Measurements from ENCODE around the gene GFRA4. TPM values are rescaled to one million over a fixed set of nuclear protein-coding genes. Genes with fewer than 3 reads are reported as not detected.

The GFRA4 gene
- total RNA-seq, 1 experiment from 2014 or later, result not detected

DNA sequence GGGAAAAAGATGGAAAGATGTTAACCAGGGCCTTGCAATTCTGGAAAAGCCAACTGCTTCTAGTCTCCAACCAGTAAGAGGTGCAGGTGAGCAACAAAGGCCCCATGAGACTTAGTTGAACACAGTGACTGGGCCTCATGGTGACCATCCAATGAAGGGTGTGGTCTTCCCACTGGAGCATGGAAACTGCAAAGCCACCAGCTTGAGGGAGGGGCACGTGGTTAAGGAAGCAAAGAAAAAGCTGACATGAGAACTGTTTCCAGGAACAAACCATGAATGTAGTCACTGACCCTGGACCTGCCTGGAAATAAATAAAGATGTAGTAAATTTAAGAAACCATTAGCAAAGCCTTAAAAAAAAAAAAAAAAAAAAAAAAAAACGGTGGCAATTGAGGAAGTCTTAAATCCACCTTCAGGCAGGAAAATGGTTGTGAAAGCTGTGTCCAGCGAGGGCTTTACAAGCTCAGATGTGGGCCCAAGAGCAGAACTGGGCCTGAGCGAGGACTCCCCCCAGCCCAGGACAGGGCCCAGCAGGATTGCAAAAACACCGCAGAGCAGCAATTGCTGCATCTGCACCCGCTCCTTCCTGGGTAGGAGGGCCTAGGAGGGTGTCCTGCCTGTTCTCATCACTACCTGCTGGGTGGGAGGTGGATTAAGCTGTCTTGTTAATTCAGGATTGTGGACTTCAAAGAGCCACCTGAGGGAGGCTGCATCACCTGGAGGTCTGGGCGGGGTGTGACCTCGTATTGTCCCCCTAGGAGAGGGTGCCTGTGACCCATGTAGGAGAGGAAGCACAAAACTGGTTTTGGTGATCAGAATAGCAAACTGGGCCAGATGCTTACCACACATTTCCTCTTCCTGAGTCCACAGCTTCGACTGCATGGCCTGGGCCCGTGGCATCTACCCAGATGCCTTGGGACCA, 10.3 kb downstream of the GFRA4 start:
- no peak for ATAC-seq
- Histone ChIP-seq H3K27ac (ENCODE audit: low read depth, low read length) (no peak overlapping the region), H3K79me2 (ENCODE audit: insufficient read depth, low read length) (no peaks in the 10 kb centered on the region), H3K4me1 (ENCODE audit: control insufficient read depth in 1 of 2, insufficient read depth in 2 of 2, low read length in 2 of 2) (no peaks in the 10 kb centered on the region), H3K27me3 (ENCODE audit: insufficient read depth, low read length) (no peaks in the 10 kb centered on the region), H3K4me2 (ENCODE audit: low read length) (no peak overlapping the region), H3K9ac (ENCODE audit: low read length) (no peak overlapping the region), H2AFZ (ENCODE audit: low read depth, low read length, poor library complexity, severe bottlenecking) (no peak overlapping the region), H3K4me3 (replicated peaks in 1 of 2; ENCODE audit: low read depth in 1 of 2, low read length in 2 of 2) (no peak overlapping the region), H4K20me1 (ENCODE audit: insufficient read depth) (no peaks in the 10 kb centered on the region), H3K9me2 (ENCODE audit: insufficient read depth) (no peaks in the 10 kb centered on the region), H3K36me3 (ENCODE audit: control insufficient read depth in 1 of 2, insufficient read depth in 2 of 2, low read length in 2 of 2) (no peaks in the 10 kb centered on the region), H3K9me3 (ENCODE audit: control insufficient read depth in 1 of 2, insufficient read depth in 1 of 2, low read depth in 1 of 2, low read length in 2 of 2) (no peaks in the 10 kb centered on the region)
- CTCF ChIA-PET, result no interaction called here
- RAD21 ChIA-PET (ENCODE audit: low non-redundant PET in 1 of 2, low total read pairs in 2 of 2, uncharacterized antibody in 2 of 2, unreplicated experiment in 2 of 2), result no interaction called here
- intact Hi-C loops (cut with micrococcal nuclease), result no loop called here
- DNase-seq (ENCODE audit: low read depth, low spot score), result no peak
- TF ChIP-seq TCF7L2 (IDR thresholded peaks at IDR 0.05; ENCODE audit: borderline replicate concordance, extremely low read depth, insufficient read depth, insufficient read length) (no peak), POLR2A (IDR thresholded peaks at IDR 0.05; ENCODE audit: borderline replicate concordance, extremely low read depth, insufficient read depth, insufficient read length) (no peak), FOSL1 (IDR thresholded peaks at IDR 0.05; ENCODE audit: low read depth) (no peak), JUND (IDR thresholded peaks at IDR 0.05) (no peak), CBX3 (IDR thresholded peaks at IDR 0.05; ENCODE audit: low read depth) (no peak), EZH2phosphoT487 (IDR thresholded peaks at IDR 0.05; ENCODE audit: borderline replicate concordance) (no peak), RAD21 (IDR thresholded peaks at IDR 0.05; ENCODE audit: low read depth) (no peak), ZNF274 (IDR thresholded peaks at IDR 0.05; ENCODE audit: low read depth, low read length) (no peak), CEBPB (IDR thresholded peaks at IDR 0.05; ENCODE audit: low read depth) (no peak), EGR1 (IDR thresholded peaks at IDR 0.05; ENCODE audit: low read depth) (no peak), YY1 (IDR thresholded peaks at IDR 0.05; ENCODE audit: extremely low read depth, insufficient replicate concordance, low read depth, low read length) (no peak)
- TF ChIP-seq, protein P1, sequence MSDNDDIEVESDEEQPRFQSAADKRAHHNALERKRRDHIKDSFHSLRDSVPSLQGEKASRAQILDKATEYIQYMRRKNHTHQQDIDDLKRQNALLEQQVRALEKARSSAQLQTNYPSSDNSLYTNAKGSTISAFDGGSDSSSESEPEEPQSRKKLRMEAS (IDR thresholded peaks at IDR 0.05), result no peak
- TF ChIP-seq, protein P2, sequence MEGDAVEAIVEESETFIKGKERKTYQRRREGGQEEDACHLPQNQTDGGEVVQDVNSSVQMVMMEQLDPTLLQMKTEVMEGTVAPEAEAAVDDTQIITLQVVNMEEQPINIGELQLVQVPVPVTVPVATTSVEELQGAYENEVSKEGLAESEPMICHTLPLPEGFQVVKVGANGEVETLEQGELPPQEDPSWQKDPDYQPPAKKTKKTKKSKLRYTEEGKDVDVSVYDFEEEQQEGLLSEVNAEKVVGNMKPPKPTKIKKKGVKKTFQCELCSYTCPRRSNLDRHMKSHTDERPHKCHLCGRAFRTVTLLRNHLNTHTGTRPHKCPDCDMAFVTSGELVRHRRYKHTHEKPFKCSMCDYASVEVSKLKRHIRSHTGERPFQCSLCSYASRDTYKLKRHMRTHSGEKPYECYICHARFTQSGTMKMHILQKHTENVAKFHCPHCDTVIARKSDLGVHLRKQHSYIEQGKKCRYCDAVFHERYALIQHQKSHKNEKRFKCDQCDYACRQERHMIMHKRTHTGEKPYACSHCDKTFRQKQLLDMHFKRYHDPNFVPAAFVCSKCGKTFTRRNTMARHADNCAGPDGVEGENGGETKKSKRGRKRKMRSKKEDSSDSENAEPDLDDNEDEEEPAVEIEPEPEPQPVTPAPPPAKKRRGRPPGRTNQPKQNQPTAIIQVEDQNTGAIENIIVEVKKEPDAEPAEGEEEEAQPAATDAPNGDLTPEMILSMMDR (IDR thresholded peaks at IDR 0.05 in 2 of 3, conservative IDR thresholded peaks at IDR 0.05 in 1 of 3; ENCODE audit: borderline replicate concordance in 1 of 3, insufficient read depth in 1 of 3, low read depth in 2 of 3, low read length in 2 of 3), result no peak
- TF ChIP-seq, protein P3, sequence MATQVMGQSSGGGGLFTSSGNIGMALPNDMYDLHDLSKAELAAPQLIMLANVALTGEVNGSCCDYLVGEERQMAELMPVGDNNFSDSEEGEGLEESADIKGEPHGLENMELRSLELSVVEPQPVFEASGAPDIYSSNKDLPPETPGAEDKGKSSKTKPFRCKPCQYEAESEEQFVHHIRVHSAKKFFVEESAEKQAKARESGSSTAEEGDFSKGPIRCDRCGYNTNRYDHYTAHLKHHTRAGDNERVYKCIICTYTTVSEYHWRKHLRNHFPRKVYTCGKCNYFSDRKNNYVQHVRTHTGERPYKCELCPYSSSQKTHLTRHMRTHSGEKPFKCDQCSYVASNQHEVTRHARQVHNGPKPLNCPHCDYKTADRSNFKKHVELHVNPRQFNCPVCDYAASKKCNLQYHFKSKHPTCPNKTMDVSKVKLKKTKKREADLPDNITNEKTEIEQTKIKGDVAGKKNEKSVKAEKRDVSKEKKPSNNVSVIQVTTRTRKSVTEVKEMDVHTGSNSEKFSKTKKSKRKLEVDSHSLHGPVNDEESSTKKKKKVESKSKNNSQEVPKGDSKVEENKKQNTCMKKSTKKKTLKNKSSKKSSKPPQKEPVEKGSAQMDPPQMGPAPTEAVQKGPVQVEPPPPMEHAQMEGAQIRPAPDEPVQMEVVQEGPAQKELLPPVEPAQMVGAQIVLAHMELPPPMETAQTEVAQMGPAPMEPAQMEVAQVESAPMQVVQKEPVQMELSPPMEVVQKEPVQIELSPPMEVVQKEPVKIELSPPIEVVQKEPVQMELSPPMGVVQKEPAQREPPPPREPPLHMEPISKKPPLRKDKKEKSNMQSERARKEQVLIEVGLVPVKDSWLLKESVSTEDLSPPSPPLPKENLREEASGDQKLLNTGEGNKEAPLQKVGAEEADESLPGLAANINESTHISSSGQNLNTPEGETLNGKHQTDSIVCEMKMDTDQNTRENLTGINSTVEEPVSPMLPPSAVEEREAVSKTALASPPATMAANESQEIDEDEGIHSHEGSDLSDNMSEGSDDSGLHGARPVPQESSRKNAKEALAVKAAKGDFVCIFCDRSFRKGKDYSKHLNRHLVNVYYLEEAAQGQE (IDR thresholded peaks at IDR 0.05; ENCODE audit: low read depth), result no peak
- TF ChIP-seq, protein P4, sequence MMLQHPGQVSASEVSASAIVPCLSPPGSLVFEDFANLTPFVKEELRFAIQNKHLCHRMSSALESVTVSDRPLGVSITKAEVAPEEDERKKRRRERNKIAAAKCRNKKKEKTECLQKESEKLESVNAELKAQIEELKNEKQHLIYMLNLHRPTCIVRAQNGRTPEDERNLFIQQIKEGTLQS (IDR thresholded peaks at IDR 0.05), result no peak
- POLR2A ChIA-PET, result no interaction called here
- no TSS peak for BruUV-seq (replicated peaks)
